GM23248 (cell line): ENCODE results near the gene ALPI.

Experiments used
- EZH2 ChIP-seq: fragments of 200-600 bp; sonication (generic); IDR thresholded peaks from 2 replicates; pipeline ENCODE4 v1.6.1; 2018; ENCODE audit warnings: antibody characterized with exemption, mild to moderate bottlenecking; ENCODE audit not compliant: insufficient read depth, poor library complexity, severe bottlenecking
- EZH2phosphoT487 ChIP-seq: fragments of 200-600 bp; sonication (generic); IDR thresholded peaks from 2 replicates; pipeline ENCODE4 v1.6.1; 2018; ENCODE audit warnings: antibody characterized with exemption, moderate library complexity, mild to moderate bottlenecking, low read depth; ENCODE audit not compliant: insufficient read depth

- TF ChIP-seq EZH2phosphoT487 (no peak), EZH2 (no peak)
These were observed 26.6 kb downstream of the ALPI start for GRCh38 chr2:232482301-232483238.
